HEK293 (cell line): ENCODE data around the gene ULBP2.

Experiments used
- CTCF ChIP-seq: fragments of 450-650 bp; formaldehyde crosslinking; IDR thresholded peaks from 2 replicates; pipeline ENCODE4 v1.5.1; 2016; ENCODE audit warnings: missing biosample characterization, missing genetic modification characterization
- PBX3 ChIP-seq: sonication (generic); formaldehyde crosslinking; IDR thresholded peaks from 2 replicates; pipeline ENCODE4 v1.8.1; 2022; ENCODE audit warnings: mild to moderate bottlenecking, moderate library complexity, missing genetic modification reagents
- ZNF138 ChIP-seq: fragments of 450-650 bp; formaldehyde crosslinking; IDR thresholded peaks from 2 replicates; pipeline ENCODE4 v1.5.1; 2016; ENCODE audit warnings: missing biosample characterization, missing genetic modification characterization, borderline replicate concordance
- ZNF530 ChIP-seq: fragments of 450-650 bp; formaldehyde crosslinking; IDR thresholded peaks from 2 replicates; pipeline ENCODE4 v1.5.1; 2016; ENCODE audit warnings: low read depth, missing biosample characterization, missing genetic modification characterization
- ZNF629 ChIP-seq: fragments of 450-650 bp; formaldehyde crosslinking; IDR thresholded peaks from 2 replicates; pipeline ENCODE4 v1.5.1; 2017; ENCODE audit warnings: missing biosample characterization, missing genetic modification characterization
- ZNF692 ChIP-seq: fragments of 450-650 bp; formaldehyde crosslinking; IDR thresholded peaks from 2 replicates; pipeline ENCODE4 v1.5.1; 2016; ENCODE audit warnings: missing biosample characterization, missing genetic modification characterization

- TF ChIP-seq ZNF629 (tag by site-specific recombination) (no peak), ZNF692 (no peak), ZNF138 (no peak), CTCF (tag by site-specific recombination) (no peak), ZNF530 (tag by site-specific recombination) (no peak), PBX3 (CRISPR knock-in tag) (no peak; the same call in 1 of the 2 replicates)
These were observed 20.8 kb downstream of the ULBP2 start for GRCh38 chr6:149962461-149963211.
